ENCODE results near the gene RECK.

RECK gene

GRCh38 chr9:36039696-36040095 lies 3.0 kb downstream of the RECK start:
- TF ChIP-seq CTCF (IDR thresholded peaks at IDR 0.05), result no peak

GRCh38 chr9:36040271-36040925 lies 3.7 kb downstream of the RECK start:
- no peak for TF ChIP-seq CTCF (IDR thresholded peaks at IDR 0.05)

GRCh38 chr9:36041506-36041905 lies 4.8 kb downstream of the RECK start:
- TF ChIP-seq CTCF (IDR thresholded peaks at IDR 0.05), result no peak

GRCh38 chr9:36045610-36046009 lies 8.9 kb downstream of the RECK start:
- TF ChIP-seq CTCF (IDR thresholded peaks at IDR 0.05), result no peak

- TF ChIP-seq CTCF (IDR thresholded peaks at IDR 0.05), result no peak
Measured at GRCh38 chr9:36046923-36047322, 10.2 kb downstream of the RECK start.

- no peak for TF ChIP-seq CTCF (IDR thresholded peaks at IDR 0.05)
Measured at GRCh38 chr9:36049408-36049807, 12.7 kb downstream of the RECK start.

- TF ChIP-seq CTCF (IDR thresholded peaks at IDR 0.05), result no peak
Measured at GRCh38 chr9:36050476-36050875, 13.8 kb downstream of the RECK start.

- TF ChIP-seq CTCF (IDR thresholded peaks at IDR 0.05), result no peak
Measured at GRCh38 chr9:36051317-36051716, 14.6 kb downstream of the RECK start.

All from LNCAP (cell line).